NCI-H510A treated with DMSO at 0.1 percent for 48 hours (cell line): ENCODE measurements around the gene UST.

Experiments
- DNase-seq: peaks from one replicate; lab custom pipeline; 2025; lab: John Stamatoyannopoulos, UW

Gene UST

GRCh38 chr6:149122850-149123821, 376.3 kb downstream of the UST start:
- no peak for DNase-seq

- no peak for DNase-seq
Observed at GRCh38 chr6:149125309-149125708, 378.5 kb downstream of the UST start.
